HG03064 (cell line): ENCODE results near the gene NPNT.

ENCODE experiments used
- ATAC-seq: cut with Tn5 transposase; IDR thresholded peaks from one replicate; pipeline ENCODE4 v1.9.1; 2021; ENCODE audit warnings: low read depth; ENCODE audit not compliant: unreplicated experiment

NPNT gene

DNA sequence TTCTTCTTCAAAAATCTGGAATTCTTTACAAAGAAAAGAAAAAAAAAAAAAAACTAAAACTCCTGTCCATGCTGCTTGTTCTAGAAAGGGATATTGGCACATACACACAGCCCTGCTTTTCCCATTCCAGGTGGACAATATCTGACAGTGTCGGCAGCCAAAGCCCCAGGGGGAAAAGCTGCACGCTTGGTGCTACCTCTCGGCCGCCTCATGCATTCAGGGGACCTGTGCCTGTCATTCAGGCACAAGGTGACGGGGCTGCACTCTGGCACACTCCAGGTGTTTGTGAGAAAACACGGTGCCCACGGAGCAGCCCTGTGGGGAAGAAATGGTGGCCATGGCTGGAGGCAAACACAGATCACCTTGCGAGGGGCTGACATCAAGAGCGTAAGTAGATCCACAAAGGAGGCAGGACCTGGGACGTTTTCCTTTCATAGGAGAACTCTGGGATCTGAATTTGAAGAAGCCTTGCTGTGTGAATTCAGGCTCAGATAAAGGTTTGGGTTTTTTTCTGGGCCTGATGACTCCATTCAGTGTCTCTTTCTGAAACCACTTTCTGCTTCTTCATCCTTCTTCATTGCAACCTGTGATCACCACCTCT, 71.9 kb downstream of the NPNT start:
- ATAC-seq = no peak

DNA sequence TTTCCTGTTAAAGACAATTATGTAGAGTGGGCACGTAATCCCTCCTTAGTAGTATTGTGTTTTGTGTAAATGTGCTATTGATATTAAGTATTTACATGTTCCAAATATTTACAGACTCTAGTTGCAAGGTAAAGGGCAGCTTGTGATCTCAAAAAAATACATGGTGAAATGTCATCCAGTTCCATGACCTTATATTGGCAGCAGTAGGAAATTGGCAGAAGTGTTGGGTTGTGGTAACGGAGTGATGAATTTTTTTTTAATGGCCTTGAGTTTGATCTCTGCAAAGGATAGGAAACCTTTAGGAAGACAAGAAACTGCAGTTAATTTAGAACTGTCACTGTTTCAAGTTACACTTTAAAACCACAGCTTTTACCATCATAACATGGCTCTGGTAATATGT, 74.3 kb downstream of the NPNT start:
- ATAC-seq = no peak

DNA sequence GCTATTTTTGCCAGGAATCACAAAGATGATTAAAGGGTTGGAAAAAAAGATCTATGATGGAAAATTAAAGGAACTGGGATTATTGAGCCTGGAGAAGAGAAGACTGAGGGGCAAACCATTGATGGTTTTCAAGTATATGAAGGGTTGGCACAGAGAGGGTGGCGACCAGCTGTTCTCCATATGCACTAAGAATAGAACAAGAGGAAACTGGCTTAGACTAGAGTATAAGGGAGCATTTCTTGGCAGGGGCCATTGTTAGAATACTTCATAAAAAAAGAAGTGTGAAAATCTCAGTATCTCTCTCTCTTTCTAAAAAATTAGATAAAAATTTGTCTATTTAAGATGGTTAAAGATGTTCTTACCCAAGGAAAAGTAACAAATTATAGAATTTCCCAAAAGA, 75.1 kb downstream of the NPNT start:
- no peak for ATAC-seq

- no peak for ATAC-seq
Observed at GRCh38 chr4:105971036-105971435, 75.8 kb downstream of the NPNT start.

- ATAC-seq = no peak
Observed at GRCh38 chr4:105972946-105973621, 77.8 kb downstream of the NPNT start.

DNA sequence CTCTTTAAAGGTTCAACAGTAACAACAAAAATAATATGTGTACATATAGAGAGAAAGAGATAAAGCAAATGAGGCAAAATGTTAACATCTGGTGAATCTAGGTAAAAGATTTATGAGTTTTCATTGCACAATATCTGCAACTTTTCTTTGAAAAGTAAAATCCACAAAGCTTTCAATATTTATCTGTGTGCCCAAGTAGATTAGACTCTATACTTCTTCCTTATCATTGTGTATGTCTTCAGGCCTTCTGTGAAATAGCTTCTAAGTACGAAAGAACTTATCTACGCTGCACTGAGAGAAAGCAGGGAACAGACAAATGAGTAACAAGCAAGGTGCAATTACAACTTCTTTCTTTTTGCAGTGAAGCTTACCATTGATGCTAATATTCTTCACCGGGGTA, 81.6 kb downstream of the NPNT start:
- ATAC-seq = no peak

- ATAC-seq = no peak
Observed at GRCh38 chr4:105978684-105979296, 83.5 kb downstream of the NPNT start.

DNA sequence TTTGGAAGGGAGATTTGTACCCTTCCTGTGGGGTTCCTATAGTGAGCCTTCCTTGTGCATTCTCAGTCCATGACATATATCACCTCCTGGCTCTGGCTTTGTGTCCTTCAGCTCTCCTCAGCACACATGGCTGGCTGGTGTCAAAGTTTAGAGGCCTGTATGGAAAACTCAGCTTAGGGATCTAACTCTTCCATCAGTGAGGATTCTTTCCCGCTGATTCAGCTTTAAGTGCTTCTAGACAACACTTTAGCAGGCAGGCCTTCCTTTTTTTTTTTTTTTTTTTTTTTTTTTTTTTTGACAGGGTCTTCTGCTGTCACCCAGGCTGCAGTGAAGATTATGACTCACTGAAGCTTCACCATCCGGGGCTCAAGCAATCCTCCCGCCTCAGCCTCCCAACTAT, 84.2 kb downstream of the NPNT start:
- ATAC-seq = no peak

GRCh38 chr4:105988671-105989070, 93.4 kb downstream of the NPNT start:
- ATAC-seq = no peak

DNA sequence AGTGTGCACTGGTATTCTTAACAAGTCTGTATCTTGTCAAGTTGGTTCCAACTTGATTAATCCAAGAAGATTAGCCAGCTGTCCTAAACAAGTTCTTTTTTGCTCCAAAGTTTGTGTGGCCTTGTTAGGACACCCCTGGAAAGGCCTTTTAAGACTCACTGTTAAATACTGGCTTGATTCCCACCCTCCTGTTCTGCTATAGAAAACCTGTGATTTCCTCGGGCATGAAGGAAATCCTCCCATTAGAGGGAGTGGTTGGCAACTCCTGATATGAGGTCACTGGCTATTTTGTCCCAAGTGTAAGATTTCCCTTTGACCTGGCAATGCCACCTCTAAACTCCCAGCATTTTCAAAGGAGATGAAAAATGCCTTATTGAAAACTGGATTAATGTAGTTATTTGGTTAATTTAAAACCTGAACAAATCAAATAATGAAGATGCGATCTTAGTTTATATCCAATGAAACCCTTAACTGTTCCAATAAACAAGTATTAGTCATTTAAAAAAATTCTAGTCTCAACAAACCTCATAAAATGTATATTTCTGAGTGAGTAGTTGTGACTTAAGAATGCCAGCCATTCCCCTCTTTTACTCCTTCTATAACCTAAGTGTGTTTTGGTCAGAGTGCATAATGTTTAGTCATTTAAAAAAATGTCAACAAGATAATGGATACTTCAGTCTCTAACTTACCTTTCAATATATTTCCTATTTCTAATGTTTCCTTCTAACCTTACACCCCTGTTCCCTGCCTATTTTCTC, 94.4 kb downstream of the NPNT start:
- no peak for ATAC-seq

DNA sequence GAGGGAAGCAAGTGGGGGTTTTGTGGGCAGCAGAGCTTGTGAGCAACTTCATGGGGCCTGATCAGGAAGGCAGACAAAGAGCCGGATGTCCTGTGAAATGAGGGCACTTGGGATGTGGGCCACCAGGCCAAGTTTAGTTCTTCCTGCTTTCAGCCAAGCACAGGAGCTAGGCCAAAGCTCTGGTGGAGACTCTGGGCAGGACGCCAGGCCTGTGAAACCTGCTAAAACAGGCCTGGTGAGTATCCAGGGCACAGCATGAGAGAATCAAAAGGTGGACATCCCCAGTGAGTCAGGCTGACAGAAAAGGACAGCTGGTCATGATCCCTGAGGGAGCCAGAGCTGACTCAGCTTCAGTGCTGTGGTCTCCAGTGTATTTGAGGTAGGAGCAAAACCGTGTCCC, 95.7 kb downstream of the NPNT start:
- ATAC-seq = no peak

GRCh38 chr4:105991726-105992125, 96.5 kb downstream of the NPNT start:
- ATAC-seq = no peak

DNA sequence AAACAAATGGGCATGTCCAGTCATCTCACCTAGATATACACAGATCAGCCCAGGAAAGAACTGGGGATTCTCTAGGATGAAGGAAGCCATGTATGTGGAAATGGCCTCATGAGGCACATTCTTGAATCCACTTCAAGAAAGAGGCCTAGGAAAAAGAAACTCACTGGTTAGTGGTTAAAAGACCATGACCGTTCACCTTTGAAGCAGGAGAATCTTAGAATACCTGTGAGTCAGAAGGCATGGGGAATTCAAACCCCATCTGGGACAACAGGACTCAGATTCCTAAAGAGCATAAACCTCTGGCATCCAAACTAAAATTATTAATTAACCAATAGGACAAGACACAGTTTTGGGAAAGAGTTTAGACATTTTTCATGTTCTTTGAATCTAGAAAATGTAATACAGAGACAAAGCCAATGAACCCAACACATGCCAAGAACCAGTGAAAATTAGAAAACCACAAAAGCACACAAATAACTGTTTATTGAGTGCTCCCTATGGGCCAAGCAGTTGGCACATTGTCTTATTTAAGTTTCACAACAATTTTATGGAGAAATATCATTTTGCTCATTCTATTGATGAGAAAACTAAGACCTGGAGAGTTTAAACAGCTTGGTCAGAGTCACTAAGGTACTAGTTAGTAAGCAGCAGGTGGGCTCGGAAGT, 97.5 kb downstream of the NPNT start:
- no peak for ATAC-seq

- ATAC-seq = no peak
Observed at GRCh38 chr4:105994061-105994460, 98.8 kb downstream of the NPNT start.

DNA sequence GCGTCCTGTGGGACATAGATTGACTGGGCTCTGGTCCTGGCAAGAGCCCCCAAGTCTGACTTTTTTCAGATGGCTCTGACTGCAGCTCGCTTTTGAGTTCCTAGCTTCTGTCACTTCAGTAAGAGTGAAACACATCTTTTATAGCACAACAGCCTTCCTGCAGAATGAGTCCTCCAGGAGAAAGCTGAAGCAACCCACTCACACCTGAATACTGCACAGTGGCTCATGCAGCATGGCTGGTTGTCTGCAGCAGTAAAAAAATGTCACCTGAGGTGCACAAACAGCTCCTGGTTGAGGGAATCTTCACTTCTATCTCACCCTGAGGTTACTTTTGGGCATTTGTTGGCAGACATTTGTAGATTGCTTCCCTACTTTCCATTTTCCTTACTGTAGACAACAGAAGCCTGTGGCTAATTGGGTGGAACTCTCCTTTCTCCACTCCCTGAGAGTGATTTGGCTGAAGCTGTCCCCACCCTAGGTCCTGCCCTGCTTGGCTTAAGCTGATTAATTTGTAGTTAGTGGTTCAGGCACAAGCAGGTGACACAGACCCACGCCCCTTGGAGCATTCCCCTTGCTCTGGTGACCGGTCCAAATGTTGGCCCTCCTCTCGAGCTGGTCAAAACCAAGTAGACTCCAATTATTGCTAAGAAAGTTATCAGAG, 99.7 kb downstream of the NPNT start:
- ATAC-seq = no peak

GRCh38 chr4:105996845-105997244, 101.6 kb downstream of the NPNT start:
- no peak for ATAC-seq

DNA sequence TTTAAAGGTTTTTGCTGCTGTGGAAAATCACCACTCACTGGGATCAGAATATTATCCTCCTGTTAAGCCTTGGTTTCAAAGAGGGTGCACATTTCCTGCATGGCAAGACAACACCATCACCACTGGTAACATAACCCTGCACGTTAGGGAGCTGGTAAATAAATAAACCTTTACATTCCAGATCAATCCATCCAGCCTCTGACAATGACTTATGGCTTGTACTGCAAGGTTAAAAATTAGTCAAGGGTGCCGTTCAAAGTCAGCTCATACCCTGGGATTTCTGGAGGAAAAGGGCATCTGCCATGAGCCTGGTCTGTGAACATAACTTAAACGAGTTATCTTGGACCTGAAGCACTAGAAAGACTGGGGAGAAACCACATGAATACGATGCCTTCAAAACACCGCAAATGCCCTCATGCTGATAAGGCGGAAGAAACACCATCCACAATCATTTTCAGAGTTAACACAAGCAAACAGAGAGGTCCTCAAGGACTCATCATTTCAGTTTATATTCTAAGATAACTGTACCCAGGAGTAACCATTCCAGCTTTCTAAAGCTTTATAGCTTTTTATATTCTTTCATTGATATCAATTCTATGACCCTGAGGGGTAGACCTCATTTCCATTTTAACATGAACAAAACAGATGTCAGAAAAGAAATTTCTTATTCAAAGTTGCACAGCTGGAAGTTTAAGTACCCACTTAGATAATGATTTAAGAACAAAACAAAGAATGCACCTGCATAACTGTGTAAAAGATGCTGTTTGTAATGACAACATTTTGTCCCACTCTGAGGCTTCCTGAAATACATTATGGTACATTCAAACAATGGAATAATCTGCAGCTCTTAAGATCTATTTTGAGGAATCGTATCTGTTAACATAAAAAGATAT, 103.1 kb downstream of the NPNT start:
- no peak for ATAC-seq

- ATAC-seq = no peak
Observed at GRCh38 chr4:106002994-106003393, 107.7 kb downstream of the NPNT start.

DNA sequence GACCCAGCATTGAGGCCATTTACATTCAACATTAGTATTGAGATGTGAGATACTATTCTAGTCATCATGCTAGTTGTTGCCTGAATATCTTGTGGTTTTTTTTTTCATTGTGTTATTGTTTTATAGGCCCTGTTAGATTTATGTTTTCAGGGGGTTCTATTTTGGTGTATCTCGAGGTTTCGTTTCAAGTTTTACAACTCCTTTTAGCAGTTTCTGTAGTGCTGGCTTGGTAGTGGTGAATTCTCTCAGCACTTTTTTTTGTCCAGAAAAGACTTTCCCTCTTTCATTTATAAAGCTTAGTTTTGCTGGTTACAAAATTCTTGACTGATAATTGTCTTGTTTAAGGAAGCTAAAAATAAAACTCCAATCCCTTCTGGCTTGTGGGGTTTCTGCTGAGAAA, 115.5 kb downstream of the NPNT start:
- ATAC-seq = no peak
